Stomach (tissue), 9 donors: ENCODE results near the gene VILL. TPM values are rescaled to one million over a fixed set of nuclear protein-coding genes. Genes with fewer than 3 reads are reported as not detected.

Experiments used
- DNase-seq, 2 donors: peaks; one replicate each; pipeline versions ENCODE4 v3.0.0 to v3.0.0-alpha.2; 2013 to 2019
- H3K27ac ChIP-seq, 5 donors: fragments of 200-600 bp in 4 of 5; sonication (generic) in 4 of 5; one replicate each; pipeline ENCODE4 v1.5.1; 2013 to 2019; ENCODE audit warnings: mild to moderate bottlenecking in 1 of 5, moderate library complexity in 1 of 5
- H3K27me3 ChIP-seq, 3 donors: fragments of 200-600 bp; sonication (generic); one replicate each; pipeline ENCODE4 v1.5.1; 2017 to 2019; ENCODE audit warnings: mixed run types in 1 of 3
- H3K36me3 ChIP-seq, 4 donors: fragments of 200-600 bp; sonication (generic); 1 replicate in 3 of 4; 2 replicates in 1 of 4; pipeline ENCODE4 v1.5.1; 2016 to 2019
- H3K4me1 ChIP-seq, 4 donors: fragments of 200-600 bp; sonication (generic); one replicate each; pipeline ENCODE4 v1.5.1; 2016 to 2019
- H3K4me3 ChIP-seq, 4 donors: fragments of 200-600 bp; sonication (generic) in 3 of 4; one replicate each; pipeline ENCODE4 v1.5.1; 2016 to 2019; ENCODE audit warnings: mild to moderate bottlenecking in 1 of 4
- H3K9me3 ChIP-seq, 4 donors: fragments of 200-600 bp; sonication (generic); one replicate each; pipeline ENCODE4 v1.5.1; 2016 to 2019
- EP300 ChIP-seq: sonication (generic); formaldehyde crosslinking; IDR thresholded peaks from one replicate; pipeline ENCODE4 v1.6.1; 2017; ENCODE audit warnings: antibody characterized with exemption
- POLR2A ChIP-seq, 4 donors: fragments of 450-650 bp; IDR thresholded peaks; one replicate each; pipeline ENCODE4 v1.6.1; 2016; ENCODE audit warnings: antibody characterized with exemption in 4 of 4, control low read depth in 2 of 4, mild to moderate bottlenecking in 1 of 4, moderate library complexity in 1 of 4
- POLR2AphosphoS5 ChIP-seq, 3 donors: sonication (generic); formaldehyde crosslinking; IDR thresholded peaks; one replicate each; pipeline ENCODE4 v1.6.1; 2016; ENCODE audit warnings: antibody characterized with exemption in 3 of 3
- WGBS, 5 donors: extraction: QIAGEN DNeasy Blood & Tissue Kit in 3 of 5; methylation state at CpG; one replicate each; pipeline versions ENCODE4 v1.1.5 to v1.1.7; 2013 to 2018; 5-methylcytosine and 5-hydroxymethylcytosine counted together
- intact Hi-C: fragments of 100-400 bp; cut with DNase I; formaldehyde crosslinking; loops from one replicate; pipeline ENCODE4 v1.15.1; 2023; ENCODE audit warnings: low total_unique reads
- polyA plus RNA-seq, 3 donors: library from polyadenylated mRNA; stranded (reverse); fragments of 200-250 nt; gene quantifications; one replicate each; pipeline ENCODE4 v1.2.3, GENCODE V29; 2013
- total RNA-seq, 5 donors: library from RNA; depleted of rRNA; stranded (reverse); fragments of >200 nt; gene quantifications; one replicate each; pipeline versions ENCODE4 v1.1.0 to v1.2.3, GENCODE V29; 2014 to 2016
- TF ChIP-seq, protein P1 (sequence below), 7 experiments: fragments of 450-650 bp in 4 of 7; fragments of 200-600 bp in 3 of 7; sonication (generic) in 3 of 7; IDR thresholded peaks; one replicate each; pipeline ENCODE4 v1.5.1; 2016 to 2019; ENCODE audit warnings: antibody characterized with exemption in 7 of 7, control low read depth in 2 of 7, mild to moderate bottlenecking in 1 of 7
- donor health status: healthy with polysubstance abuse.
- donor health status: Bipolar disorder and iron deficiency.
- donor health status: healthy.

The VILL gene
- total and polyA plus RNA-seq, 8 donors: 24.1 to 202 (median 84.2) TPM

DNA sequence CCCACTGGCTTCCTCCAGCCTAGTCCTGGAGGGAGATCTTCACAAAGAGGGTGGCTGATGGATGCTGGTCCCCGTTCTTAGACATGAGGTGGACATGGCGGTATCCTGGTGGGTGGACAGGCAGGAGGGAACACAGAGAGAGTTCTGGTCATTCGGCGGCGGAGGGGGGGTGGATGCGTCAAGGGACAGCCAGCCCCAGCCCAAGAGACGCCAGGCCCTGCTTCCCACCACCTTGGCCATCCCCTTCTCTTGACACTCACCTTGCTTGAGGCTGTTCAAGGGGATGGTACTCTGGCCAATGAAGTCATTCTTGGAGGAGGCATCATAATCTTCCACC lies 17.1 kb downstream of the VILL start:
- intact Hi-C loops: no loop called here

DNA sequence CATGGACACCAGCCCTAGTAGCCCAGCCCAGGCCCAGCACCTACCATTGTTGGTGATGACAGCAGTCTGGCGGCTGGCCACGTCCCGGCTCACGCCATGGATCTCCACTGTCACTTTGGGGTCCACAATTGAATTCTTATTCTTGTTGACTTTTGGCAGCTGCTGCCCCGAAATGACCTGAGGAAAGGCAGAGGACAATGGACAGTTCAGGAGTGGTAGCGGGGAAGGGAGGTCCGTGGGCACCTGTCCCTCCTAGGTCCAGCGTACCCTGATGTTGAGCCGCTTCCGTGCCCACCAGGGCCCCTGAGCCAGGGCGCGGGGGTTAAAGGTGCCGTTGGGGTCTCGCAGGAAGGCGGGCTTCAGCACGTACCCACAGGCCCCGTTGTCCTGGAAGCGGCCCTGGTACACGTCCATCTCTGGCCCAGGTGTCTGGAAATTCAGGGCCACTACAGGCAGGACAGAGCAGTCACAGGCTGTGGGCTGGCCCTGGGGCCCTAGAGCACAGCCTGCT lies 17.7 kb downstream of the VILL start:
- H3K4me1 ChIP-seq: peaks cover 22 to 33% (median 27%) of the 10 kb centered on the region in 4 donors
- no peak for TF ChIP-seq EP300
- no peak for TF ChIP-seq POLR2A (IDR thresholded peaks at IDR 0.05)
- TF ChIP-seq, protein P1, sequence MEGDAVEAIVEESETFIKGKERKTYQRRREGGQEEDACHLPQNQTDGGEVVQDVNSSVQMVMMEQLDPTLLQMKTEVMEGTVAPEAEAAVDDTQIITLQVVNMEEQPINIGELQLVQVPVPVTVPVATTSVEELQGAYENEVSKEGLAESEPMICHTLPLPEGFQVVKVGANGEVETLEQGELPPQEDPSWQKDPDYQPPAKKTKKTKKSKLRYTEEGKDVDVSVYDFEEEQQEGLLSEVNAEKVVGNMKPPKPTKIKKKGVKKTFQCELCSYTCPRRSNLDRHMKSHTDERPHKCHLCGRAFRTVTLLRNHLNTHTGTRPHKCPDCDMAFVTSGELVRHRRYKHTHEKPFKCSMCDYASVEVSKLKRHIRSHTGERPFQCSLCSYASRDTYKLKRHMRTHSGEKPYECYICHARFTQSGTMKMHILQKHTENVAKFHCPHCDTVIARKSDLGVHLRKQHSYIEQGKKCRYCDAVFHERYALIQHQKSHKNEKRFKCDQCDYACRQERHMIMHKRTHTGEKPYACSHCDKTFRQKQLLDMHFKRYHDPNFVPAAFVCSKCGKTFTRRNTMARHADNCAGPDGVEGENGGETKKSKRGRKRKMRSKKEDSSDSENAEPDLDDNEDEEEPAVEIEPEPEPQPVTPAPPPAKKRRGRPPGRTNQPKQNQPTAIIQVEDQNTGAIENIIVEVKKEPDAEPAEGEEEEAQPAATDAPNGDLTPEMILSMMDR (IDR thresholded peaks at IDR 0.05): no peak
- no peak for TF ChIP-seq POLR2AphosphoS5 (IDR thresholded peaks at IDR 0.05)
- intact Hi-C loops: no loop called here
- WGBS, 5 donors: 89 to 95% (median 91%) methylated on average over 16 to 19 of the region's 19 CpGs
- no peaks in the 10 kb centered on the region for H3K27me3 ChIP-seq
- H3K4me3 ChIP-seq: no peak overlapping the region
- no peak for DNase-seq
- H3K27ac ChIP-seq: no peak overlapping the region
- peaks cover 24 to 73% (median 68%) of the 10 kb centered on the region in 4 donors for H3K36me3 ChIP-seq
- no peaks in the 10 kb centered on the region for H3K9me3 ChIP-seq

More for the DNA sequence above, 17.1 kb downstream of the VILL start:
- Histone ChIP-seq H3K4me3 (no peak overlapping the region), H3K36me3 (peaks cover 24 to 73% (median 71%) of the 10 kb centered on the region in 4 donors), H3K9me3 (no peaks in the 10 kb centered on the region), H3K27ac (no peak overlapping the region), H3K27me3 (no peaks in the 10 kb centered on the region), H3K4me1 (peaks cover 26 to 38% (median 32%) of the 10 kb centered on the region in 4 donors)
- no peak for DNase-seq
- TF ChIP-seq POLR2A (IDR thresholded peaks at IDR 0.05): no peak
- TF ChIP-seq EP300: no peak
- no peak for TF ChIP-seq POLR2AphosphoS5 (IDR thresholded peaks at IDR 0.05)
- TF ChIP-seq, protein P1 (IDR thresholded peaks at IDR 0.05): no peak
- 93 to 97% (median 95%) methylated on average over 7 of the region's 7 CpGs for whole genome bisulfite sequencing, 5 donors

DNA sequence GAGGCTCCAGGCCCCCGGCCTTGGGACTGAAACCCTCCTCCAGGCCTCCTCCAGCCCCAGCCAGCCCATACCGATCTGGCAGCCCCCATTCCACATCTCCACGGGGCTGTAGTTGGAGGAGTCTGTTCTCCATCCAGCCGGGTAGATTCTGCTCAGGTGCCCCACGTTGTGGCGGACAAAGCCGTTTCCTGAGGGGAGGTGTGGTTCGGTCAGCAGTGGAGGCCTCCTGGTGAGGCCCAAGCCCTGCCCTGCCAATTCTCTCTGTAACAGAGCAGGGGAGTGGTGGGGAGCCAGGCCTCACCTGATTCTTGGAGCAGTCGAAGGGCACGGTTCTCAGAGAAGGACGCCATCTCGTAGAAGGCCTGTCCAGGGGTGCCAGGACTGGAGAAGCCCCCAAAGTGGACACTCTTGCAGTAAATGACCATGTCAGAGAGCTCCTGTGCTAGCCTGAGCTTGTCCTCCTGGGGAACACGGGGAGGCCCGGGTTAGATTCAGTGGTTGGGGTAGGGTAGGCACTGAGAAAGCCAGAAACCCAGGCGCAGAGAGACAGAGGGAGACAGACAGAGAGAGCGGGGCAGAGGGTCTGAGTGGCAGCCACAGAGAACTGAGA lies 18.5 kb downstream of the VILL start:
- intact Hi-C loops: no loop called here
- Histone ChIP-seq H3K4me3 (no peak overlapping the region), H3K36me3 (peaks cover 24 to 82% (median 72%) of the 10 kb centered on the region in 4 donors), H3K9me3 (no peaks in the 10 kb centered on the region), H3K27ac (no peak overlapping the region), H3K4me1 (peaks cover 14 to 25% (median 18%) of the 10 kb centered on the region in 4 donors), H3K27me3 (no peaks in the 10 kb centered on the region)
- DNase-seq: no peak
- 81 to 89% (median 87%) methylated on average over 14 to 16 of the region's 16 CpGs for WGBS, 5 donors
- no peak for TF ChIP-seq POLR2AphosphoS5 (IDR thresholded peaks at IDR 0.05)
- TF ChIP-seq POLR2A (IDR thresholded peaks at IDR 0.05): no peak
- TF ChIP-seq, protein P1 (IDR thresholded peaks at IDR 0.05): no peak
- TF ChIP-seq EP300: no peak

DNA sequence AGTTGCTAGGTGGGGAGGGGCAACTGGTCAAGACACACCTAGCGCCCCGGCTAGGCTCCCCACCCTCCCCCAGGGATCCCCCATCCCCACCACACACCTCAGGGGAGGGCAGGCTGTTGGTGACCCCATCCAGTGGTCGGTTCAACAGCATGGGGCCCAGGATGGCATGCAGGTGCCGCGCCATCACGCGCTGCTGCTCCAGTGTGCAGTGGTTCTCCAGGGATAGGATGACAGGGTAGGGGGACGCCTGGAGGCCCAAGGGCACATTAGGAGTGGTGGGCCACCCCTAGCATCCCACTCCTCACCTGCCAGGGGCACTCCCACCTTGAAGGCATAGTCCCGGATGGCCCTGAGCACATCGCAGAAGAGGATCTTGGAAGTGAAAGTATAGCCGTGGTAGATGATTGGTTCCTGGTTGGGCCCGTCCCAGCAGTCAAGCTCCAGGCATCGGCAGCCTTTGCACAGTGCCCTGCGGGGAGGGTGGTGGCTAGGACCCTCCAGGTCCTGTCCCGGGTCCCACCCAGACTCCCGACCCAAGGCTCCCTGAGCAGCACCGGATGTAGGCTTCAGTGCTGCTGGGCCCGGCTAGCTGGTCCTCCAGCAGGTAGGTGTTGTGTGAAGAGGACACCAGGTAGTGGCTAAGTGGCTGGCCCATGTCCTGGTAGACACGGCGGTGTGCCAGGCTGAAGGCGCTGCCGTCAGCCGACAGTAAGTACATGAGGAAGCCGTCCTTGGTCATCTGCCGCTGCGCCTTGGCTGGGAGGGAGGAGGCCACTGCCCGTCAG lies 19.4 kb downstream of the VILL start:
- peaks cover 5 to 15% (median 9%) of the 10 kb centered on the region in 4 donors for H3K4me1 ChIP-seq
- no peak overlapping the region for H3K27ac ChIP-seq
- peaks cover 24 to 91% (median 79%) of the 10 kb centered on the region in 4 donors for H3K36me3 ChIP-seq
- intact Hi-C loops: no loop called here
- no peaks in the 10 kb centered on the region for H3K9me3 ChIP-seq
- WGBS, 5 donors: 70 to 94% (median 89%) methylated on average over 7 to 27 of the region's 27 CpGs
- no peak overlapping the region for H3K4me3 ChIP-seq
- no peak for DNase-seq
- TF ChIP-seq EP300 (no peak), POLR2A (IDR thresholded peaks at IDR 0.05) (no peak), POLR2AphosphoS5 (IDR thresholded peaks at IDR 0.05) (no peak)
- no peaks in the 10 kb centered on the region for H3K27me3 ChIP-seq
